Sigmoid colon (tissue), 7 donors: ENCODE measurements around the gene ARG1. TPM values are rescaled to one million over a fixed set of nuclear protein-coding genes. Genes with fewer than 3 reads are reported as not detected.
"Not testable (repeated sequence)": the region's sequence is repeated elsewhere in the genome, so short reads cannot be mapped to it uniquely, and the experiment has no call there.

Experiments used
- DNase-seq: peaks from one replicate; pipeline ENCODE4 v3.0.0-alpha.2; 2019
- H3K27ac ChIP-seq, 4 donors: fragments of 200-600 bp; sonication (generic); one replicate each; pipeline ENCODE4 v1.5.1; 2016 to 2019; ENCODE audit warnings: mild to moderate bottlenecking in 1 of 4
- H3K27me3 ChIP-seq, 3 donors: fragments of 200-600 bp; sonication (generic); one replicate each; pipeline ENCODE4 v1.5.1; 2019; ENCODE audit warnings: mild to moderate bottlenecking in 1 of 3
- H3K36me3 ChIP-seq, 4 donors: fragments of 200-600 bp; sonication (generic); one replicate each; pipeline ENCODE4 v1.5.1; 2016 to 2019
- H3K4me1 ChIP-seq, 4 donors: fragments of 200-600 bp; sonication (generic); one replicate each; pipeline ENCODE4 v1.5.1; 2017 to 2019
- H3K4me3 ChIP-seq, 4 donors: fragments of 200-600 bp; sonication (generic); one replicate each; pipeline ENCODE4 v1.5.1; 2017 to 2019; ENCODE audit warnings: mild to moderate bottlenecking in 2 of 4, moderate library complexity in 1 of 4
- H3K9me3 ChIP-seq, 4 donors: fragments of 200-600 bp in 3 of 4; sonication (generic) in 3 of 4; one replicate each; pipeline versions ENCODE4 v1.5.1 to v1.6.1; 2013 to 2019
- EP300 ChIP-seq, 4 donors: sonication (generic); formaldehyde crosslinking; IDR thresholded peaks; one replicate each; pipeline ENCODE4 v1.6.1; 2017; ENCODE audit warnings: antibody characterized with exemption in 4 of 4
- POLR2A ChIP-seq, 2 donors: fragments of 450-650 bp; IDR thresholded peaks; one replicate each; pipeline ENCODE4 v1.6.1; 2016; ENCODE audit warnings: antibody characterized with exemption in 2 of 2, mild to moderate bottlenecking in 2 of 2, moderate library complexity in 2 of 2
- POLR2AphosphoS5 ChIP-seq, 4 donors: sonication (generic); formaldehyde crosslinking; IDR thresholded peaks; one replicate each; pipeline ENCODE4 v1.6.1; 2017; ENCODE audit warnings: antibody characterized with exemption in 4 of 4
- WGBS, 2 donors: extraction: QIAGEN DNeasy Blood & Tissue Kit; methylation state at CpG; one replicate each; pipeline ENCODE4 v1.1.7; 2013; 5-methylcytosine and 5-hydroxymethylcytosine counted together
- intact Hi-C: fragments of 100-400 bp; cut with DNase I; formaldehyde crosslinking; loops from one replicate; pipeline ENCODE4 v1.15.1; 2023
- polyA plus RNA-seq, 3 donors: library from polyadenylated mRNA; stranded (reverse); fragments of 200-250 nt; gene quantifications; one replicate each; pipeline ENCODE4 v1.2.3, GENCODE V29; 2013
- total RNA-seq, 4 donors: library from RNA; depleted of rRNA; stranded (reverse); fragments of >200 nt; gene quantifications; one replicate each; pipeline ENCODE4 v1.1.0, GENCODE V29; 2016
- TF ChIP-seq, protein P1 (sequence below), 4 experiments: fragments of 450-650 bp in 3 of 4; fragments of 200-600 bp in 1 of 4; IDR thresholded peaks; one replicate each; pipeline ENCODE4 v1.5.1; 2016 to 2019; ENCODE audit warnings: antibody characterized with exemption in 4 of 4, mild to moderate bottlenecking in 3 of 4, moderate library complexity in 2 of 4
- donor health status: healthy with polysubstance abuse.
- donor health status: Bipolar disorder and iron deficiency.
- donor health status: healthy.

Gene ARG1
- total and polyA plus RNA-seq, 7 donors = 0.17 to 1.2 (median 0.27) TPM; not detected in 4

DNA sequence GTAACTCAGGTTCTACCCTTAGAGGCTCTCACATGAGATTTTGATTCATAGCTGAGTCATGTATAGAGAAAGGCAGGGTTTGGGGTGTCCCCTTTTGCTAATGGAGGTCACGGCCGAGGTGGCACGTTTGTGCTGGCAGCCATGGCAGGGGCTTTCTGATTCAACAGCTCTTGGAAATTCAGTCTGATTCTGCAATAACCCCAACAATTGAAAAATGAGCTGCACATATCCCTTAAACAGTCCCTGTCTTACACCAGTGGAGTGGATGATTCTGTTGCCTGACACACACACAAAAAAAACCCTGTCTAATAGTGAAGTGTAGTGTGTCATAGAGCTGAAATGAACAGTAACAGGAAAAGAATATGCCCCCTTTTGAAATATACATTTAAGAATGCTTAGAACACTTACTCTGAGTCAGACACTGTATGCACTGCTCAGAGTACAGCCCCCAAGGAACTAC is 40.4 kb upstream of the ARG1 start:
- H3K27ac ChIP-seq = no peak overlapping the region
- WGBS, 2 donors = 75 to 85% methylated on average over 3 of the region's 3 CpGs
- H3K36me3 ChIP-seq = no peaks in the 10 kb centered on the region
- no peak for DNase-seq
- intact Hi-C loops = loop anchor here (10.0 kb wide), 1 partner anchor 348 kb away; no protein-coding TSS in a partner anchor
- no peaks in the 10 kb centered on the region for H3K27me3 ChIP-seq
- H3K4me1 ChIP-seq = no peaks in the 10 kb centered on the region
- no peak for TF ChIP-seq POLR2AphosphoS5 (IDR thresholded peaks at IDR 0.05)
- TF ChIP-seq, protein P1, sequence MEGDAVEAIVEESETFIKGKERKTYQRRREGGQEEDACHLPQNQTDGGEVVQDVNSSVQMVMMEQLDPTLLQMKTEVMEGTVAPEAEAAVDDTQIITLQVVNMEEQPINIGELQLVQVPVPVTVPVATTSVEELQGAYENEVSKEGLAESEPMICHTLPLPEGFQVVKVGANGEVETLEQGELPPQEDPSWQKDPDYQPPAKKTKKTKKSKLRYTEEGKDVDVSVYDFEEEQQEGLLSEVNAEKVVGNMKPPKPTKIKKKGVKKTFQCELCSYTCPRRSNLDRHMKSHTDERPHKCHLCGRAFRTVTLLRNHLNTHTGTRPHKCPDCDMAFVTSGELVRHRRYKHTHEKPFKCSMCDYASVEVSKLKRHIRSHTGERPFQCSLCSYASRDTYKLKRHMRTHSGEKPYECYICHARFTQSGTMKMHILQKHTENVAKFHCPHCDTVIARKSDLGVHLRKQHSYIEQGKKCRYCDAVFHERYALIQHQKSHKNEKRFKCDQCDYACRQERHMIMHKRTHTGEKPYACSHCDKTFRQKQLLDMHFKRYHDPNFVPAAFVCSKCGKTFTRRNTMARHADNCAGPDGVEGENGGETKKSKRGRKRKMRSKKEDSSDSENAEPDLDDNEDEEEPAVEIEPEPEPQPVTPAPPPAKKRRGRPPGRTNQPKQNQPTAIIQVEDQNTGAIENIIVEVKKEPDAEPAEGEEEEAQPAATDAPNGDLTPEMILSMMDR (IDR thresholded peaks at IDR 0.05) = no peak
- no peak for TF ChIP-seq EP300 (IDR thresholded peaks at IDR 0.05)
- TF ChIP-seq POLR2A (IDR thresholded peaks at IDR 0.05) = no peak
- H3K9me3 ChIP-seq = no peaks in the 10 kb centered on the region
- no peak overlapping the region for H3K4me3 ChIP-seq

DNA sequence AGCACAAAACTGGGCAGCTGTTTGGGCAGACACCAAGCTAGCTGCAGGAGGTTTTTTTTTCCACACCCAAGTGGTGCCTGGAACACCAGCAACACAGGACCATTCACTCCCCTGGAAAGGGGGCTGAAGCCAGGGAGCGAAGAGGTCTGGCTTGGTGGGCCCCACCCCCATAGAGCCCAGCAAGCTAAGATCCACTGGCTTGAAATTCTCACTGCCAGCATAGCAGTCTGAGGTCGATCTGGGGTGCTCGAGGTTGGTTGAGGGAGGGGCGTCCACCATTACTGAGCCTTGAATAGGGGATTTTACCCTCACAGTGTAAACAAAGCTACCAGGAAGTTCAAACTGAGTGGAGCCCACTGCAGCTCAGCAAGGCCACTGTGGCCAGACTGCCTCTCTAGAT is 34.4 kb upstream of the ARG1 start:
- not testable (repeated sequence) for H3K4me1 ChIP-seq, H3K9me3 ChIP-seq, H3K27ac ChIP-seq, H3K4me3 ChIP-seq, H3K36me3 ChIP-seq, DNase-seq, H3K27me3 ChIP-seq
- WGBS, 2 donors = 66 to 79% methylated on average over 4 of the region's 4 CpGs
- intact Hi-C loops = loop anchor here (10.0 kb wide), 1 partner anchor 354 kb away; no protein-coding TSS in a partner anchor

DNA sequence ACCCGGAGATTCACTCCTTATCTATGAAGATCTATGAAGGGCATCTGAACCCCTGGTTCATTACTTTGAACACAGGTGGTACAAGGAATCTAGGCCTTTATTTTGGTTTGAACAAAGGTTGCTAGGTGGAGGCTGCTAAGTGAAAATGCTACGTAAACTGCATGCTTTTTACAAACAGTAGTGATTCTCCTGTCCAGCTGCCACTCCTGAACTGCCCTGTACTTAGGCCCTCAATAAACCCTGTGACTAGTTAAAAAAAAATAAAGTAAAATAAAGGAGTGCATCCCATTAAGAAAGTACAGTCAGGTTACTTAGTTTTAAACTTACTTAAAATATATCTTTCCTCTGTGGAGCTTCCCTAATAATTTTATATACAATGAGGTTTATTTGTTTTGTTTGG is 27.7 kb upstream of the ARG1 start:
- no peaks in the 10 kb centered on the region for H3K36me3 ChIP-seq
- WGBS, 2 donors = 14 to 51% methylated on average over 2 of the region's 2 CpGs
- intact Hi-C loops = no loop called here
- no peaks in the 10 kb centered on the region for H3K27me3 ChIP-seq
- no peak for TF ChIP-seq EP300 (IDR thresholded peaks at IDR 0.05)
- TF ChIP-seq, protein P1 (IDR thresholded peaks at IDR 0.05) = no peak
- TF ChIP-seq POLR2AphosphoS5 (IDR thresholded peaks at IDR 0.05) = no peak
- no peak for TF ChIP-seq POLR2A (IDR thresholded peaks at IDR 0.05)
- H3K9me3 ChIP-seq = no peaks in the 10 kb centered on the region
- no peak for DNase-seq
- no peaks in the 10 kb centered on the region for H3K4me1 ChIP-seq
- H3K27ac ChIP-seq = no peak overlapping the region
- H3K4me3 ChIP-seq = no peak overlapping the region

DNA sequence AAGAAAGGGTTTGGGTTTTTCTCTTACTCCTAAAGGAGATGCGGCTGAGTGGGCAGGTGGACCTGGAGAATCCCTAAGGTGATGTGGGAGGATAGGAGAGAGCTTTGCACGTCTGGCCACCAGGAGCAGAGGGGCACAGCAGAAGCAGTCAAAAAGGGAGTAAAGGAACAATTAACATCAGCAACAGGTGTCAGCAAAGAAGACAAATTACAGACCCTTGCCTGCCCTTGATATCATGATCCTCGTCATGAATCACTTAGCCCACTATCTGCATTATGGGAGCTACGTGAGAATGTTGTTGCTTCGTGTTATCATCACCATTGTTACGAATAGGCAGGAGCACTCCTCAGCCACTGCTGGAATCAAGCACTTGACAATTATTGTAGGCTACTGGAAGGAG is 25.5 kb upstream of the ARG1 start:
- no peak for DNase-seq
- Histone ChIP-seq H3K27ac (no peak overlapping the region), H3K9me3 (no peaks in the 10 kb centered on the region), H3K4me3 (no peak overlapping the region), H3K36me3 (no peaks in the 10 kb centered on the region), H3K4me1 (no peaks in the 10 kb centered on the region), H3K27me3 (no peaks in the 10 kb centered on the region)
- intact Hi-C loops = no loop called here
- TF ChIP-seq, protein P1 (IDR thresholded peaks at IDR 0.05) = no peak
- TF ChIP-seq EP300 (IDR thresholded peaks at IDR 0.05) = no peak
- TF ChIP-seq POLR2AphosphoS5 (IDR thresholded peaks at IDR 0.05) = no peak
- no peak for TF ChIP-seq POLR2A (IDR thresholded peaks at IDR 0.05)
- 91 to 94% methylated on average over 6 of the region's 6 CpGs for WGBS, 2 donors

DNA sequence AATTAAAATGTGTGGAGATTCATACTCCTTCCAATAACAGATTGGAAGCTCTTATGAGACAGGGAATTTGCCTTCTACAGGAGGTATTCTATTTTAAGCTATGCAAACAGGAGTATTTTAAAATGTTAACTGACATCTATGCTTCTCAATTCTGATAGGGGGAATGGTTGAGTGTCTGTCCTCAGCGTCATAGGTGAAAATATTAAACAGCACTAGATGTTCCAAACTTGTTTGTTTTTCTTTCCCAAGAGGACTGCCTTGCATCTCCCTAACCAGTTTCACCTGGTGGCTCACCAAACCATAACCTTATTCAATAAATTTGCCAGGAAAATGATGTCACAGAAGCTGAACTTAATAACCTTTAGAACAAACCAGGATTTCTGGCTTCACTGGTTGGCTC is 24.6 kb upstream of the ARG1 start:
- Histone ChIP-seq H3K9me3 (no peaks in the 10 kb centered on the region), H3K4me1 (no peaks in the 10 kb centered on the region), H3K27ac (no peak overlapping the region), H3K4me3 (no peak overlapping the region), H3K27me3 (no peaks in the 10 kb centered on the region), H3K36me3 (no peaks in the 10 kb centered on the region)
- DNase-seq = no peak
- intact Hi-C loops = no loop called here
- WGBS, 2 donors = 69 to 91% methylated on average over 1 of the region's 1 CpG
- TF ChIP-seq EP300 (IDR thresholded peaks at IDR 0.05) (no peak), POLR2A (IDR thresholded peaks at IDR 0.05) (no peak), POLR2AphosphoS5 (IDR thresholded peaks at IDR 0.05) (no peak)
- TF ChIP-seq, protein P1 (IDR thresholded peaks at IDR 0.05) = no peak
